IPS DF 4.7 (cell line): Measurements from ENCODE around the gene DAND5.

Source experiments
- DNase-seq: peaks from one replicate; pipeline ENCODE4 v3.0.0-alpha.2; 2013; ENCODE audit warnings: low spot score; ENCODE audit errors: extremely low read depth

The DAND5 gene, protein sequence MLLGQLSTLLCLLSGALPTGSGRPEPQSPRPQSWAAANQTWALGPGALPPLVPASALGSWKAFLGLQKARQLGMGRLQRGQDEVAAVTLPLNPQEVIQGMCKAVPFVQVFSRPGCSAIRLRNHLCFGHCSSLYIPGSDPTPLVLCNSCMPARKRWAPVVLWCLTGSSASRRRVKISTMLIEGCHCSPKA

DNA sequence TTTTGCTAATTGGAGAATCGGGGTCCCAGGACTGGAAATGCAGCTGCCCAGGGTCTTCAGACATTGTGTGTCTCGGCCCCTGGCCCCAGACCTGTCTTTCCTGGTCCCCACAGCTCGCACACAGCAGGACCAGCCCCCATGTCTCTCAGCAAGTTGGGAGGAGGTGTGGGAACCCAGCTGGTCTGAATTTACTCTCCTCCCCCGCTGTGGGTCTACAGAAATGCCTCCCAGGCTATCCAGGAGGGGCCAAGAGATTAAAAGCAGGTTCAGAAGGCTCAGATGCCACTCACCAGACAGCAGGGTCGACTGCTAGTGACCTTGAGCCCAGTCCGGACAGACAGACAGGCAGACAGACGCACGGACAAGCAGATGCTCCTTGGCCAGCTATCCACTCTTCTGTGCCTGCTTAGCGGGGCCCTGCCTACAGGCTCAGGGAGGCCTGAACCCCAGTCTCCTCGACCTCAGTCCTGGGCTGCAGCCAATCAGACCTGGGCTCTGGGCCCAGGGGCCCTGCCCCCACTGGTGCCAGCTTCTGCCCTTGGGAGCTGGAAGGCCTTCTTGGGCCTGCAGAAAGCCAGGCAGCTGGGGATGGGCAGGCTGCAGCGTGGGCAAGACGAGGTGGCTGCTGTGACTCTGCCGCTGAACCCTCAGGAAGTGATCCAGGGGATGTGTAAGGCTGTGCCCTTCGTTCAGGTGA is at the start of gene DAND5:
Gene DAND5, plus strand, starts transcription at position 285 of the 697 bp plus-strand sequence. Its CDS starts 85 bp downstream, at position 370.
- DNase-seq = no peak

DNA sequence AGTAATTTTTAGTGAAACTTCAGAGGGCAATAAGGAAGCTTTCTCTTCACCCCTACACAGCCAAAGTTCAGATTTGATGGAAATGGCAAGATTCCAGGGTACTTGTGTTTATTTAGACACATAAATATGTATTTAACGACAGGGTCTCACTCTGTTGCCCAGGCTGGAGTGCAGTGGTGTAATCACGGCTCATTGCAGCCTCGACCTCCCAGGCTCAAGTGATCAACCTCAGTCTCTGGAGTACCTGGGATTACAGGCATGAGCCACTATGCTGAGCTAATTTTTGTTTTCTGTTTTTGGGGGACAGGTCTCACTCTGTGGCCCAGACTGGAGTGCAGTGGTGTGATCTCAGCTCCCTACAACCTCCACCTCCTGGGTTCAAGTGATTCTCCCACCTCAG is 48.3 kb upstream of the DAND5 start:
- DNase-seq = no peak

DNA sequence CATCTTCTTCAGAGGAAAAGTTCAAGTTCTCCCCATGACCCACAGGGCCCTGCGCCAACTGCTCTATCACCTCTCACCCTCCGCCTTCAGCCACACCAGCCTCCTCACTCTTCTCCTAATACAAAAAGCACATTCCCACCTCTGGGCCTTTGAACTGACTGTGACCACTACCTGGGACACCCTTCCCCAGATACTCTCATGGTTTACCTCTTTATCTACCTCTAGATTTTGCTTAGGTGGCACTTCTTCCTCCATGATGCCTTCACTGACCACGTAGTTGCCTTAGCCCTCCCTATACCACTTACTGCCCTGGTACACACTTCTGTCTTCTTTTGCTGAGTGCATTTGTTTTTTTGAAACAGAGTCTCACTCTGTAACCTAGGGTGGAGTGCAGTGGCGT is 46.4 kb upstream of the DAND5 start:
- no peak for DNase-seq

DNA sequence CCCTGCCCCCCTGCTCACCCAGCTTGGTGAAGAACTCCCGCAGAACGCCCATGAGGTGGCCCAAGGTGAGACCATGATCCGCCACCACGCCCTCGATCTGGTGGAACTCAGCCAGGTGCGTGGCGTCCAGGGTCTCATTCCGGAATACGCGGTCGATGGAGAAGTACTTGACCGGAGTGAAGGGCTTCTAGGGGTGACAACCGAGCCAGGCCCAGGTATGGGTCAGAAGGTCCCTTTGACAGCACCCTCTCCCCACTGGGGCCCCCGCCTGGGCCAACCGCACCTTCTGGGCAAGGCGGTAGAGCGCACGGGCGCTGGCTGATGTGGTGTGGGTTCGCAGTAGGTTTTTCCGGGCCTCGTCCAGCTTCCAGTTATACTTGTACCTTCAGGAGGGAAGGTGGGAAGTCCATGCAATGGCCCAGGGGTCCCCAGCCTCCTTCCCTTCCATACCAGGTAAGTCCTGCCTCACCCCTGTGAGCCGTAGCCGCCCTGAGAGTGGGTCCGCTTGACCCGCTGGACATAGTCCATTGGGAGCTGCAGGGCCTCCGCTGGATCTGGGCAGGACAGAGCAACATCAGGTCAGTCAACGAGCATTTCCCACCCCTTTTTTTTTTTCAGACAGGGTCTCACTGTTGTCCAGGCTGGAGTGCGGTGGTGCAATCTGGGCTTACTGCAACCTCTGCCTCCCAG is 44.6 kb upstream of the DAND5 start:
- DNase-seq = no peak

DNA sequence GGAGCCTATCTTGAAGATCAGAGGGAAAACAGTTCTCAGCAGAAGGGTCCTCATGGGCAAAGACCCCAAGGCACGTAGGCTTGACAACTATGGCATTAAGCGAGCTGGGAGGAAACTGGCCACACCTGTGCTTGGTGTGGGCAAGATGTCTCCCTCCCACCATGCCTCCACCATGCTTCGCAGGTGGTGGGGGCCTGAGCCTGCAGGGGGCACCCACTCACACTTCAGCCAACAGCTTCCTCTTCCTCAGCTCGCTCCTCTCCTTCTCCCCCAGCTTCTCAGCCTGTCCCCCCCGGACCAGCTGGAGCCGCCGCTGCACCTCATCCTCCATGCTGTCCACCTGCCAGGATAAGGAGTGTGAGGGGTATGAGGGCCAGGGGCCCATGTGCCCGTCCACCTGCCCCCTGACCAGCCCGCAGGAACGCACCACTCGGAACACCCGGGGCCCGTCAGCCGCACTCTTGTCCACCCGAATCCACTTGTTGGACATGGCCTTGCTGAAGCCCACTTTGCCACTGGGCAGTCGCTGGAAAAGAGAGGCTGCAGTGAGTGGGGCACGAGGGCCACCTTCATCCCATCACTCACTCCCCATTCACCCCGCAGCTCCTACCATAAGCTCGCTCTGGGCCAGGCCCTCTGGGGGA is 39.3 kb upstream of the DAND5 start:
- no peak for DNase-seq

DNA sequence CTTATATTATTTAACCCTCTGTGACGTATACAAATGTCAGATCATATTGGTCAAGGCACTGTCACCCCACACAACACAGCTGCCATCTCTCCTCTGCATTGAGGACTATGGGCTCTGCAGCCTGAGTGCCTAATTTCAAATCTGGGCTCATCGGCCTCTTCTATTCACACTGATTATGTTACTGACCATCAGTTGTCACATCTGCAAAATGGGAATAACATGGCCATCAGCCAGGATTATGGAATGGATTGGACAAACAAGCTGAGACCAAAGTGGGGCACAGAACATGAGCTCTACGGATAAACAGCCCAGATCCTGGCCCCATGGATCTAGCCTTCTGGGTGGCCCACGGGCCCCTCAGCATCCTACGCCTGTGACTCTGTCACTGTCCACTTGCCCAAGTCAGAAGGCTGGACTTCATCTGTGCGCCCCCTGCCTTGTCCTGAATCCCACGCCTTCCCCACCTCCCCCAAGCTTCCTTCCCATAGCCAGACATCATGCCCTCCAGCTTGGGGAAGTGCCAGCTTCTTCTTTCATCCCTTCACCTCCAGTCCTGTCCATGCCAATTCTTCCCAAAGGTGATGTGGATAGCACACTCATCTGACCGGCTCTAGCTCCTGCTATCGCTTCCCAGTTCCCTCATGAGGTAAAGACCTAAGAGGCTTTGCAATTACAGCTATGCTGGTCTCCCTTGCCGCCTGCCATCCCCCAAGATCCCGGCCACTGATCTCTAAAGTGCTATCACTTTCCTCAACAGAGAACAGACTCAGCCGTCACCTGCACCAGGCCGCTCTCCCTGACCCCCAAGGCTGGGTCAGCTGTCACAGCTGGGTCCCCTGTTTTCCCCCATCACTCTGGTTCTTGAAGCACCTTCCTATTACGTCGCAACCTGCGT is 36.7 kb upstream of the DAND5 start:
- no peak for DNase-seq

DNA sequence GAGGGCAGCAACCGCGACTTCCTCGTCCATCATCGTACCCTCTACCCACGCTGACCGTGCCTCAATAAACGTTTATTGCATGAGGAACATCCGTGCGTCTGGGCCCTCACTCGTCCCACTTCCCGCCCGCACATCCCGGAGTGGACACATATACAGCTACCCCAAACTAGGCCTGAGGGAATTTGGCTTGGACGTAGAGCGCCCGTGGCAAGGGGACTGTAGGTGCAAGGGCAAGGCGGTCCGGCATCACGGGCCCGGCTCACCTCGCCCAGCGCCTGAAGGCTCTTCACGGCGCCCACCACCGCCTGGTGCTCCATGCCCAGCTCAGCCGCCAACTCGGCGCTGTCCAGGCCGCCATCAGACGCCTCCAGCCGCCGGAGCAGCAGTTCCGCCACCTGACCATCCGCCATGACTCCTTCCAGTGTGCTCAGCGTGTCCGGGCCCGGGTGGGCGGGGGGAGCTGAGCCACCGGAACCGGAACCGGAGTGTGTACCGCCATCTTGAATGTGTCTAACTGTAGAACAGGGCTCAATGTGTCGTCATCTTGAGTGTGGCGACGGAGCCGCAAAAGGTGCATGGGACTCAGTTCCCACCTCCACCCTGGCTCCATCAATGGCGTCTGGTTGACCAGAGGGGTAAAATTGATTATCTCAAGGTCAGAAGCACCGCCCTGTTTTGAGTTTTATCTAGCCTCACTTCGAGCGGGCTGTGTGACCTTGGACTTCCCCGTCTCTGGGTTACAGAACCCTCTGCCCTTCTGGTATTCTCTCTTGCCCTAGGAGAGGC is 35.9 kb upstream of the DAND5 start, which contains the start of gene FARSA:
Gene FARSA, minus strand, starts transcription at position 425 of the 786 bp plus-strand sequence. Its CDS starts 15 bp downstream, at position 410.
- no peak for DNase-seq

DNA sequence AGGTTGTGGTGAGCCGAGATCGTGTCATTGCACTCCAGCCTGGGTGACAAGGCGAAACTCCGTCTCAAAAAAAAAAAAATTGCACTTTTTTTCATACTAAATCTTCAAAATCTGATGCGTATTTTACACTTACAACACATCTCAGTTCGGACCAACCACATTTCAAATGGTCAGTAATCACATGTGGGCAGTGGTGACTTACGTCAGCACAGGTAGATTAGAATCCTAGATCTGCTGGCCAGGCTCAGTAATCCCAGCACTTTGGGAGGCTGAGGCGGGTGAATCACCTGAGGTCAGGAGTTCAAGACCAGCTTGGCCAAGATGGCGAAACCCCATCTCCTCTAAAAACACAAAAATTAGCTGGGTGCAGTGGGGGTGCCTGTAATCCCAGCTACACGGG is 34.3 kb upstream of the DAND5 start:
- no peak for DNase-seq

DNA sequence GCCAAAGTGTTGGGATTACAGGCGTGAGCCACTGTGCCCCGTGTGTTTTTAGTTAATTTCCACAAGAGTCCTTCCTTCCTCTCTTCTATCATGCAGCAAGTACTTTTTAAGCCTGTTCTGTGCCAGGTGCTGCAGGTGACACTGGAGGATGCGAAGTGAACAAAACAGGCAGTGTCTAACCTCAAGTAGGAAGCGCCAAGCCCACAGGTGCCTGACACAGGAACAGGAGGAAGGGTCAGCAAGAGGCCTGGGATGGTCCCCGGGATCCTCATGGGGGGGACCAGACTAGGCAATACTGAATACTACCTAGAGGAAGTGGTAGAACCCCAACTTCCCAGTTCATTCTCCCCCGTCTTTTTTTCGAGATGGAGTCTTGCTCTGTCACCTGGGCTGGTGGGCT is 32.8 kb upstream of the DAND5 start:
- no peak for DNase-seq

DNA sequence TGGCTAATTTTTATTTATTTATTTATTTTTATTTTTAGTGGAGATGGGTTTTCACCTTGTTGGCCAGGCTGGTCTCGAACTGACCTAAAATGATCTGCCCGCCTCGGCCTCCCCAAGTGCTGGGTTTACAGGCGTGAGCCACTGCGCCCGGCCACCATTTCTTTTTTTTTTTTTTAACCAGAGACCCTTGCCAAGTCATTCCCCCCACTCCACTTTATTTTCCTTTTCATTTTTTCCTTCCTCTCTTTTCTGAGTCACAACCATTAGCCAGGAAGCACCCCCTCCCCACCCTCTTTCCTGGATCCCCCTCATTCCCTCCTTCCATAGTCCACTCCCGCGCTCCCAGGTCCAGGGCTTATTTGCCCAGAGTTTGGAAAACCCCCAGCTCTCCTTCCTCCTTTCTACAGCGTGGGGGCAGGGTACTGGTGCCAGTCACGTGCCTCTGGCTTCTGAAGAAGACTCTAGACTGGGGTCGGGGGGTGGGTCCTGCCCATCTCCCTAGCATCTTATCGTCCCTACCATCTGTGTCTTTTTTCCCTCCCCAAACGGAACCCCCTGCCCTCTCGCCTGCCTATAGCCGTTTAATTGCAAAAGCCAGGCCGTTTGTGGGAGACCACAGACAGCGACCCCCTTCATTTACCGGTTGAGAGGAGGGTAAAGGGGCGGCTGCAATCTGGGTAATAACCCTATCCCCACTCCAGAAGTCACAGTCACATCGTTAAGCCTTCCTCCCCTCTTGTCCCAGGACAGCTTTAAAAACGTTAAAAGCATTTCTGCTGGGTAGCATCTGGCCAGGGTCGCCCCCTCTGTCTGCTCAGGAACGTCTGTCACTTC is 32.1 kb upstream of the DAND5 start:
- DNase-seq = no peak

DNA sequence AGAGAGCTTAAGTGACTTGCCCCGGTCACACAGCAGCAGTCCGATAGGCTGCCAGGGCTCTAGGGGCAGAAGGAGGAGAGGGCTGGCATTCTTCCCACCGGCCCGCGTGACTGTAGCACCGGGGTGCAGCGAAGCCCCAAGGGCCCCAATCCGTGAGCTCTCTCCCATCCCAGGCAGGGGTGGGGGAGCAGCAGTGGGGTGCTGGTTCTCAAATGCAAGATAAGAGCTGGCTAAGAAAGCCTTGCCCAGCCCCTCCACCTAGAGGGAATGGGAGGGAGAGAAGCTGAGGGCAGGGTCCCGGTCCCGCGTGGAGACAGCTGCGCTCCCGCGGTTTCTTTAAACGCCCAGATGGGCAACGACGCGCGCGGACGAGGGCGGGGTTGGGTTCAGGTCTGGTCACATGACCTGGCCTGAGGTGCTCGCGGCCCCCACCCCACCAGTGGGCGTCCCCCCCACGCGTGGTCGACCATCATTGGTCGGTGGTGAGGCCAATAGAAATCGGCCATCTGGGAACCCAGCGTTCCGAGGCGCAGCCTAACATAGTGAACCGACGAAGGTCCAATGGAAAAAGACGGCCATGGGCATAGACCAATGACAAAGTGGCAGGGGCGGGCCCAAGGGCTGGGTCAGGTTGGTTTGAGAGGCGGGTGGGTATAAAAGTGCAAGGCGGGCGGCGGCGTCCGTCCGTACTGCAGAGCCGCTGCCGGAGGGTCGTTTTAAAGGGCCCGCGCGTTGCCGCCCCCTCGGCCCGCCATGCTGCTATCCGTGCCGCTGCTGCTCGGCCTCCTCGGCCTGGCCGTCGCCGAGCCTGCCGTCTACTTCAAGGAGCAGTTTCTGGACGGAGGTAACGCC is 31.2 kb upstream of the DAND5 start, which contains the start of gene CALR:
Gene CALR, plus strand, starts transcription at position 683 of the 852 bp plus-strand sequence. Its CDS starts 71 bp downstream, at position 754.
- peak; percentile 94 for DNase-seq

DNA sequence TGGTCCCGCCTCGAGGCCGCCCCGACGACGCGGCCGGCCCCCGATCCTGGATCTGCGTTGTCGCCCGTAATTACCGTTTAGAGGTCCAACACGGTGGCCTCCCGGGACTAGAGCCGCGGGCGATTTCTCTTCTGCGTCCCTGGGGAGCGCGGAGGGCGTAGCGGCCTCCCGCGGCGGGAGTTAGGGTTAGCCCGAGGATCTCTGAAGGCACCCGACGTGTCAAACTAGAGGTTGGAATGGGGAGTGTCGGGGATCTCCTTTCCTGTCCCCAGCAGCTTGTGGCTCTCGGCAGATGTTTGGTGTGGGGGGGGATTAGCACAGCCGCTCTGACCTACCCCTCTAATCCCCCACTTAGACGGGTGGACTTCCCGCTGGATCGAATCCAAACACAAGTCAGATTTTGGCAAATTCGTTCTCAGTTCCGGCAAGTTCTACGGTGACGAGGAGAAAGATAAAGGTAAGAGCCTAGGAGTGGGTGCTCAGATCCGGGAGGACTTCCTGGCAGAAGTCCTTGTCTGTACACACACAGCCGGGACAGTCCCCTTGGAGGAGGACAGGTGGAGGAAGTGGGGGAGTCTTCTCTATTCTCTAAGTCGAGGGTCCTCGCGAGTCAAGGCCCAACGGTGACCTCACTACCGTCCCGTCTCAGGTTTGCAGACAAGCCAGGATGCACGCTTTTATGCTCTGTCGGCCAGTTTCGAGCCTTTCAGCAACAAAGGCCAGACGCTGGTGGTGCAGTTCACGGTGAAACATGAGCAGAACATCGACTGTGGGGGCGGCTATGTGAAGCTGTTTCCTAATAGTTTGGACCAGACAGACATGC is 30.4 kb upstream of the DAND5 start:
- no peak for DNase-seq

DNA sequence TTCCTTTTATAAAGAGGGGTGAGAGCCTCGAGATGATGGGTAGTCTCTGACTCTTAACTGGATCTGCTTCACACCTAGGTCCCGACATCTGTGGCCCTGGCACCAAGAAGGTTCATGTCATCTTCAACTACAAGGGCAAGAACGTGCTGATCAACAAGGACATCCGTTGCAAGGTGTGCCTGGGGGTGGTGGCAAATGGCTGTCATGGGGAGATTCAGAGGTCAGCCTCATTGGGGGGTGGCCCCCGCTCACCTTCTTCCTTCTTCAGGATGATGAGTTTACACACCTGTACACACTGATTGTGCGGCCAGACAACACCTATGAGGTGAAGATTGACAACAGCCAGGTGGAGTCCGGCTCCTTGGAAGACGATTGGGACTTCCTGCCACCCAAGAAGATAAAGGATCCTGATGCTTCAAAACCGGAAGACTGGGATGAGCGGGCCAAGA is 29.4 kb upstream of the DAND5 start:
- no peak for DNase-seq

DNA sequence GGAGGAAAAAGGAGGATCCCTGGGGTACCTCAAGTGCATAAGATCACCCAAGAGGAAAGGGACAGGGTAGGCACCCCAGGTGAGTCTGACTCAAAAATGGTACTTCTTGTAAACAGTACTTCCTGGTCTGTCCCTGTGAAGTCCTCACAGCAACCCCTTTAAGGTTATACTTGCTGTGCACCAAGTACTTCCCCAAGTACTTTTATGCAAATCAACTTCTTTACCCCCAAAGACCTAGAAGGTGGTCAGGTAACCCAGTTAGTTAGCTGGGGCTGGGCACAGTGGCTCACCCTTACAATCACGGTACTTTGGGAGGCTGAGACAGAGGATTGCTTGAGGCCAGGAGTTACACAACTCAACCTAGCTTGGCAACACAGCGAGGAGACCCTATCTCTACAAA is 28.5 kb upstream of the DAND5 start:
- DNase-seq = no peak

DNA sequence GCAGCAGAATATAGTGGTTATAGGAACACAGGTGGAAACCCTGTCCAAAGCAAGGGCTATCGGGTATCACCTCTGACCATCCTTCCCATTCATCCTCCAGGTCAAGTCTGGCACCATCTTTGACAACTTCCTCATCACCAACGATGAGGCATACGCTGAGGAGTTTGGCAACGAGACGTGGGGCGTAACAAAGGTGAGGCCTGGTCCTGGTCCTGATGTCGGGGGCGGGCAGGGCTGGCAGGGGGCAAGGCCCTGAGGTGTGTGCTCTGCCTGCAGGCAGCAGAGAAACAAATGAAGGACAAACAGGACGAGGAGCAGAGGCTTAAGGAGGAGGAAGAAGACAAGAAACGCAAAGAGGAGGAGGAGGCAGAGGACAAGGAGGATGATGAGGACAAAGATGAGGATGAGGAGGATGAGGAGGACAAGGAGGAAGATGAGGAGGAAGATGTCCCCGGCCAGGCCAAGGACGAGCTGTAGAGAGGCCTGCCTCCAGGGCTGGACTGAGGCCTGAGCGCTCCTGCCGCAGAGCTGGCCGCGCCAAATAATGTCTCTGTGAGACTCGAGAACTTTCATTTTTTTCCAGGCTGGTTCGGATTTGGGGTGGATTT is 25.8 kb upstream of the DAND5 start:
- no peak for DNase-seq

DNA sequence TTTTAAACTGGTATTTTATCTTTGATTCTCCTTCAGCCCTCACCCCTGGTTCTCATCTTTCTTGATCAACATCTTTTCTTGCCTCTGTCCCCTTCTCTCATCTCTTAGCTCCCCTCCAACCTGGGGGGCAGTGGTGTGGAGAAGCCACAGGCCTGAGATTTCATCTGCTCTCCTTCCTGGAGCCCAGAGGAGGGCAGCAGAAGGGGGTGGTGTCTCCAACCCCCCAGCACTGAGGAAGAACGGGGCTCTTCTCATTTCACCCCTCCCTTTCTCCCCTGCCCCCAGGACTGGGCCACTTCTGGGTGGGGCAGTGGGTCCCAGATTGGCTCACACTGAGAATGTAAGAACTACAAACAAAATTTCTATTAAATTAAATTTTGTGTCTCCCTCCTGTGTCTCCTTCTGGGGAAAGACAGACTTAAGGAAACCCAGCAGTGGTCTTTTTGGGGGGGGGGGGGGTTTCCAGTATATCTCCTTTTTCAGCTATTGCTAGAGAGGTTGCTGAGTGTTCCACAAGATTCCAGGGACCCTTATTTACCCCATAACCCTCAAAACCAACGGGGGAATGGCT is 25.2 kb upstream of the DAND5 start:
- DNase-seq = no peak
